Fibroblast of skin of right biceps (primary cell): ENCODE results near the gene TRAPPC2.
A peak's percentile ranks its signal among the peaks of the same experiment; 100 is the strongest.

Source experiments
- DNase-seq: peaks from one replicate; pipeline ENCODE4 v3.0.0-alpha.2; 2013

Gene TRAPPC2

GRCh38 chrX:13734278-13735172, at the start of gene TRAPPC2, which contains the start of gene OFD1:
Gene TRAPPC2 (minus strand): TSS chrX:13734620. CDS start chrX:13719963, 14,657 bp downstream.
Gene OFD1 (plus strand): TSS chrX:13734748. CDS start chrX:13735072, 324 bp downstream.
- DNase-seq = peak; percentile 93

GRCh38 chrX:13780868-13781427, 46.5 kb upstream of the TRAPPC2 start:
- DNase-seq = no peak

- peak; percentile 38 for DNase-seq
Observed at GRCh38 chrX:13778916-13779315, 44.5 kb upstream of the TRAPPC2 start.

GRCh38 chrX:13776387-13776786, 42.0 kb upstream of the TRAPPC2 start:
- DNase-seq = no peak

GRCh38 chrX:13775837-13776236, 41.4 kb upstream of the TRAPPC2 start:
- DNase-seq = no peak

GRCh38 chrX:13774696-13775095, 40.3 kb upstream of the TRAPPC2 start:
- DNase-seq = no peak

- DNase-seq = no peak
Observed at GRCh38 chrX:13770013-13770535, 35.7 kb upstream of the TRAPPC2 start.

GRCh38 chrX:13768939-13769338, 34.5 kb upstream of the TRAPPC2 start:
- DNase-seq = no peak

- DNase-seq = no peak
Observed at GRCh38 chrX:13764765-13765164, 30.3 kb upstream of the TRAPPC2 start.

- no peak for DNase-seq
Observed at GRCh38 chrX:13764281-13764680, 29.9 kb upstream of the TRAPPC2 start.

GRCh38 chrX:13763489-13763888, 29.1 kb upstream of the TRAPPC2 start:
- no peak for DNase-seq

- peak; percentile 7 for DNase-seq
Observed at GRCh38 chrX:13761606-13762414, 27.4 kb upstream of the TRAPPC2 start.

GRCh38 chrX:13760426-13760825, 26.0 kb upstream of the TRAPPC2 start:
- no peak for DNase-seq

- no peak for DNase-seq
Observed at GRCh38 chrX:13759152-13759718, 24.8 kb upstream of the TRAPPC2 start.

- no peak for DNase-seq
Observed at GRCh38 chrX:13756381-13756780, 22.0 kb upstream of the TRAPPC2 start.

GRCh38 chrX:13755254-13755653, 20.8 kb upstream of the TRAPPC2 start:
- no peak for DNase-seq

GRCh38 chrX:13754765-13755164, 20.3 kb upstream of the TRAPPC2 start:
- no peak for DNase-seq

GRCh38 chrX:13752646-13753045, 18.2 kb upstream of the TRAPPC2 start:
- DNase-seq = no peak

GRCh38 chrX:13752141-13752540, 17.7 kb upstream of the TRAPPC2 start:
- DNase-seq = no peak

- no peak for DNase-seq
Observed at GRCh38 chrX:13750812-13751211, 16.4 kb upstream of the TRAPPC2 start.

- DNase-seq = no peak
Observed at GRCh38 chrX:13750204-13750603, 15.8 kb upstream of the TRAPPC2 start.

GRCh38 chrX:13748486-13748885, 14.1 kb upstream of the TRAPPC2 start:
- DNase-seq = peak; percentile 38

- DNase-seq = peak; percentile 58
Observed at GRCh38 chrX:13747836-13748235, 13.4 kb upstream of the TRAPPC2 start.
